H1 (cell line): ENCODE data around the gene MLPH. TPM values are rescaled to one million over a fixed set of nuclear protein-coding genes. Genes with fewer than 3 reads are reported as not detected.

Source experiments
- ASH2L ChIP-seq: fragments of 200-600, 300-600 bp; sonication (generic); IDR thresholded peaks from one replicate; pipeline ENCODE4 v1.7.1; 2017; ENCODE audit warnings: low read length
- GABPA ChIP-seq: IDR thresholded peaks from 2 replicates; pipeline ENCODE4 v1.6.1; 2011; ENCODE audit warnings: mild to moderate bottlenecking, low read length, moderate library complexity, borderline replicate concordance; ENCODE audit not compliant: insufficient read depth
- RXRA ChIP-seq: IDR thresholded peaks from 2 replicates; pipeline ENCODE4 v1.6.1; 2011; ENCODE audit warnings: low read depth, mild to moderate bottlenecking, low read length, moderate library complexity; ENCODE audit not compliant: insufficient read depth
- SP1 ChIP-seq: IDR thresholded peaks from 2 replicates; pipeline ENCODE4 v1.6.1; 2011; ENCODE audit warnings: low read depth, low read length
- SP2 ChIP-seq: IDR thresholded peaks from 2 replicates; pipeline ENCODE4 v1.6.1; 2012; ENCODE audit warnings: mild to moderate bottlenecking, low read length, inconsistent platforms
- SRF ChIP-seq: IDR thresholded peaks from 2 replicates; pipeline ENCODE4 v1.6.1; 2011; ENCODE audit warnings: mild to moderate bottlenecking, low read depth, low read length, moderate library complexity
- TCF12 ChIP-seq: IDR thresholded peaks from 2 replicates; pipeline ENCODE4 v1.6.1; 2011; ENCODE audit warnings: low read depth, mild to moderate bottlenecking, low read length
- ZNF274 ChIP-seq: IDR thresholded peaks from 2 replicates; pipeline ENCODE4 v1.7.0; 2012; ENCODE audit warnings: low read length, borderline replicate concordance; ENCODE audit errors: extremely low read depth
- polyA plus RNA-seq, 7 experiments: library from polyadenylated mRNA; depleted of rRNA in 3 of 7; stranded (reverse) in 5 of 7; unstranded in 2 of 7; fragments of >200 nt in 5 of 7; fragments of 200-250 nt in 2 of 7; gene quantifications; 1 replicate in 5 of 7; 2 replicates in 1 of 7; 4 replicates in 1 of 7; pipeline versions ENCODE4 v1.2.1 to v1.2.3, GENCODE V29; 2011 to 2013; ENCODE audit warnings: missing spikeins in 2 of 7, mixed read lengths in 2 of 7
- total RNA-seq: library from RNA; stranded (reverse); fragmentation: NEBNext Ultra II Directional; extraction: Animal tissue kit (Norgen Biotek cat#: 25700); gene quantifications from 2 replicates; pipeline ENCODE4 v1.2.1, GENCODE V29; 2021
- TF ChIP-seq, protein P1 (sequence below): fragments of 300-600 bp; sonication (generic); IDR thresholded peaks from 2 replicates; pipeline ENCODE4 v1.7.1; 2012; ENCODE audit warnings: low read length, moderate library complexity, mild to moderate bottlenecking, inconsistent platforms; ENCODE audit not compliant: insufficient replicate concordance
- TF ChIP-seq, protein P2 (sequence below), 3 experiments: IDR thresholded peaks; 1 replicate in 2 of 3; 2 replicates in 1 of 3; pipeline versions ENCODE4 v1.5.1 to v1.6.1; 2011; ENCODE audit warnings: low read length in 3 of 3, mild to moderate bottlenecking in 3 of 3, inconsistent platforms in 2 of 3, low read depth in 1 of 3, moderate library complexity in 1 of 3; ENCODE audit not compliant: insufficient read depth in 1 of 3; ENCODE audit errors: control extremely low read depth in 1 of 3

The MLPH gene
- total and polyA plus RNA-seq, 2 of the 8 experiments (the other 6 are each of a cell fraction or from before 2014, with no cell fraction given): 12.7 to 17.0 TPM

DNA sequence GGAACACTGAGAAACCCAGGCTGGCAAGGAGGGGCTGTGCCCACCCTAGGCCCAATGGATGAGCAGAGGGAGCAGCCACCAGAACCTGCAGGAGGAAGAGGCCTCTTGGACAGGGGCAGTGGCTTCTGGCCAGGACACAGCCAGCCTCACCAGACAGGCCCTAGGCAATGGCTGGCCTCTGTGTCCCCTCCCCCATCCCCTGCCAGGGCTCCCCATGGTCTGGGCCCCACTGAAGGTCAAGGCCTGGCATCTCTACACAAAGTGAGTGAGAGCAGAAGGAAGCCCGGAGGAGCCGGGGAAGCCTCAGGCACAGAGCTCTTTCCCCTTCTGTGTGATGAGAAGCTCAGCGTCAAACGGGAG lies 85.7 kb downstream of the MLPH start (continued):
- TF ChIP-seq, protein P1, sequence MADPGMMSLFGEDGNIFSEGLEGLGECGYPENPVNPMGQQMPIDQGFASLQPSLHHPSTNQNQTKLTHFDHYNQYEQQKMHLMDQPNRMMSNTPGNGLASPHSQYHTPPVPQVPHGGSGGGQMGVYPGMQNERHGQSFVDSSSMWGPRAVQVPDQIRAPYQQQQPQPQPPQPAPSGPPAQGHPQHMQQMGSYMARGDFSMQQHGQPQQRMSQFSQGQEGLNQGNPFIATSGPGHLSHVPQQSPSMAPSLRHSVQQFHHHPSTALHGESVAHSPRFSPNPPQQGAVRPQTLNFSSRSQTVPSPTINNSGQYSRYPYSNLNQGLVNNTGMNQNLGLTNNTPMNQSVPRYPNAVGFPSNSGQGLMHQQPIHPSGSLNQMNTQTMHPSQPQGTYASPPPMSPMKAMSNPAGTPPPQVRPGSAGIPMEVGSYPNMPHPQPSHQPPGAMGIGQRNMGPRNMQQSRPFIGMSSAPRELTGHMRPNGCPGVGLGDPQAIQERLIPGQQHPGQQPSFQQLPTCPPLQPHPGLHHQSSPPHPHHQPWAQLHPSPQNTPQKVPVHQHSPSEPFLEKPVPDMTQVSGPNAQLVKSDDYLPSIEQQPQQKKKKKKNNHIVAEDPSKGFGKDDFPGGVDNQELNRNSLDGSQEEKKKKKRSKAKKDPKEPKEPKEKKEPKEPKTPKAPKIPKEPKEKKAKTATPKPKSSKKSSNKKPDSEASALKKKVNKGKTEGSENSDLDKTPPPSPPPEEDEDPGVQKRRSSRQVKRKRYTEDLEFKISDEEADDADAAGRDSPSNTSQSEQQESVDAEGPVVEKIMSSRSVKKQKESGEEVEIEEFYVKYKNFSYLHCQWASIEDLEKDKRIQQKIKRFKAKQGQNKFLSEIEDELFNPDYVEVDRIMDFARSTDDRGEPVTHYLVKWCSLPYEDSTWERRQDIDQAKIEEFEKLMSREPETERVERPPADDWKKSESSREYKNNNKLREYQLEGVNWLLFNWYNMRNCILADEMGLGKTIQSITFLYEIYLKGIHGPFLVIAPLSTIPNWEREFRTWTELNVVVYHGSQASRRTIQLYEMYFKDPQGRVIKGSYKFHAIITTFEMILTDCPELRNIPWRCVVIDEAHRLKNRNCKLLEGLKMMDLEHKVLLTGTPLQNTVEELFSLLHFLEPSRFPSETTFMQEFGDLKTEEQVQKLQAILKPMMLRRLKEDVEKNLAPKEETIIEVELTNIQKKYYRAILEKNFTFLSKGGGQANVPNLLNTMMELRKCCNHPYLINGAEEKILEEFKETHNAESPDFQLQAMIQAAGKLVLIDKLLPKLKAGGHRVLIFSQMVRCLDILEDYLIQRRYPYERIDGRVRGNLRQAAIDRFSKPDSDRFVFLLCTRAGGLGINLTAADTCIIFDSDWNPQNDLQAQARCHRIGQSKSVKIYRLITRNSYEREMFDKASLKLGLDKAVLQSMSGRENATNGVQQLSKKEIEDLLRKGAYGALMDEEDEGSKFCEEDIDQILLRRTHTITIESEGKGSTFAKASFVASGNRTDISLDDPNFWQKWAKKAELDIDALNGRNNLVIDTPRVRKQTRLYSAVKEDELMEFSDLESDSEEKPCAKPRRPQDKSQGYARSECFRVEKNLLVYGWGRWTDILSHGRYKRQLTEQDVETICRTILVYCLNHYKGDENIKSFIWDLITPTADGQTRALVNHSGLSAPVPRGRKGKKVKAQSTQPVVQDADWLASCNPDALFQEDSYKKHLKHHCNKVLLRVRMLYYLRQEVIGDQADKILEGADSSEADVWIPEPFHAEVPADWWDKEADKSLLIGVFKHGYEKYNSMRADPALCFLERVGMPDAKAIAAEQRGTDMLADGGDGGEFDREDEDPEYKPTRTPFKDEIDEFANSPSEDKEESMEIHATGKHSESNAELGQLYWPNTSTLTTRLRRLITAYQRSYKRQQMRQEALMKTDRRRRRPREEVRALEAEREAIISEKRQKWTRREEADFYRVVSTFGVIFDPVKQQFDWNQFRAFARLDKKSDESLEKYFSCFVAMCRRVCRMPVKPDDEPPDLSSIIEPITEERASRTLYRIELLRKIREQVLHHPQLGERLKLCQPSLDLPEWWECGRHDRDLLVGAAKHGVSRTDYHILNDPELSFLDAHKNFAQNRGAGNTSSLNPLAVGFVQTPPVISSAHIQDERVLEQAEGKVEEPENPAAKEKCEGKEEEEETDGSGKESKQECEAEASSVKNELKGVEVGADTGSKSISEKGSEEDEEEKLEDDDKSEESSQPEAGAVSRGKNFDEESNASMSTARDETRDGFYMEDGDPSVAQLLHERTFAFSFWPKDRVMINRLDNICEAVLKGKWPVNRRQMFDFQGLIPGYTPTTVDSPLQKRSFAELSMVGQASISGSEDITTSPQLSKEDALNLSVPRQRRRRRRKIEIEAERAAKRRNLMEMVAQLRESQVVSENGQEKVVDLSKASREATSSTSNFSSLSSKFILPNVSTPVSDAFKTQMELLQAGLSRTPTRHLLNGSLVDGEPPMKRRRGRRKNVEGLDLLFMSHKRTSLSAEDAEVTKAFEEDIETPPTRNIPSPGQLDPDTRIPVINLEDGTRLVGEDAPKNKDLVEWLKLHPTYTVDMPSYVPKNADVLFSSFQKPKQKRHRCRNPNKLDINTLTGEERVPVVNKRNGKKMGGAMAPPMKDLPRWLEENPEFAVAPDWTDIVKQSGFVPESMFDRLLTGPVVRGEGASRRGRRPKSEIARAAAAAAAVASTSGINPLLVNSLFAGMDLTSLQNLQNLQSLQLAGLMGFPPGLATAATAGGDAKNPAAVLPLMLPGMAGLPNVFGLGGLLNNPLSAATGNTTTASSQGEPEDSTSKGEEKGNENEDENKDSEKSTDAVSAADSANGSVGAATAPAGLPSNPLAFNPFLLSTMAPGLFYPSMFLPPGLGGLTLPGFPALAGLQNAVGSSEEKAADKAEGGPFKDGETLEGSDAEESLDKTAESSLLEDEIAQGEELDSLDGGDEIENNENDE: no peak
- TF ChIP-seq GABPA: no peak
- no peak for TF ChIP-seq ASH2L
- TF ChIP-seq SRF: no peak
- TF ChIP-seq ZNF274: no peak
- TF ChIP-seq, protein P2, sequence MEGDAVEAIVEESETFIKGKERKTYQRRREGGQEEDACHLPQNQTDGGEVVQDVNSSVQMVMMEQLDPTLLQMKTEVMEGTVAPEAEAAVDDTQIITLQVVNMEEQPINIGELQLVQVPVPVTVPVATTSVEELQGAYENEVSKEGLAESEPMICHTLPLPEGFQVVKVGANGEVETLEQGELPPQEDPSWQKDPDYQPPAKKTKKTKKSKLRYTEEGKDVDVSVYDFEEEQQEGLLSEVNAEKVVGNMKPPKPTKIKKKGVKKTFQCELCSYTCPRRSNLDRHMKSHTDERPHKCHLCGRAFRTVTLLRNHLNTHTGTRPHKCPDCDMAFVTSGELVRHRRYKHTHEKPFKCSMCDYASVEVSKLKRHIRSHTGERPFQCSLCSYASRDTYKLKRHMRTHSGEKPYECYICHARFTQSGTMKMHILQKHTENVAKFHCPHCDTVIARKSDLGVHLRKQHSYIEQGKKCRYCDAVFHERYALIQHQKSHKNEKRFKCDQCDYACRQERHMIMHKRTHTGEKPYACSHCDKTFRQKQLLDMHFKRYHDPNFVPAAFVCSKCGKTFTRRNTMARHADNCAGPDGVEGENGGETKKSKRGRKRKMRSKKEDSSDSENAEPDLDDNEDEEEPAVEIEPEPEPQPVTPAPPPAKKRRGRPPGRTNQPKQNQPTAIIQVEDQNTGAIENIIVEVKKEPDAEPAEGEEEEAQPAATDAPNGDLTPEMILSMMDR (IDR thresholded peaks at IDR 0.05; ENCODE audit: control extremely low read depth in 1 of 3, insufficient read depth in 1 of 3, low read depth in 1 of 3, low read length in 3 of 3): no peak
- TF ChIP-seq TCF12: no peak
- TF ChIP-seq SP1: no peak
- no peak for TF ChIP-seq SP2
- no peak for TF ChIP-seq RXRA
